NCI-H1417 treated with DMSO at 0.1 percent for 48 hours (cell line): ENCODE results near the gene ANKIB1.

Experiments used
- DNase-seq: peaks from one replicate; lab custom pipeline; 2025; lab: John Stamatoyannopoulos, UW

The ANKIB1 gene

GRCh38 chr7:92268921-92269320, 23.1 kb downstream of the ANKIB1 start:
- DNase-seq: no peak

- DNase-seq: no peak
Measured at GRCh38 chr7:92275327-92275726, 29.6 kb downstream of the ANKIB1 start.

- DNase-seq: no peak
Measured at GRCh38 chr7:92276460-92276864, 30.7 kb downstream of the ANKIB1 start.

- DNase-seq: no peak
Measured at GRCh38 chr7:92279396-92280031, 33.7 kb downstream of the ANKIB1 start.

GRCh38 chr7:92281031-92281430, 35.3 kb downstream of the ANKIB1 start:
- DNase-seq: no peak

GRCh38 chr7:92282221-92282814, 36.5 kb downstream of the ANKIB1 start:
- no peak for DNase-seq

GRCh38 chr7:92282930-92283329, 37.2 kb downstream of the ANKIB1 start:
- DNase-seq: no peak

DNA sequence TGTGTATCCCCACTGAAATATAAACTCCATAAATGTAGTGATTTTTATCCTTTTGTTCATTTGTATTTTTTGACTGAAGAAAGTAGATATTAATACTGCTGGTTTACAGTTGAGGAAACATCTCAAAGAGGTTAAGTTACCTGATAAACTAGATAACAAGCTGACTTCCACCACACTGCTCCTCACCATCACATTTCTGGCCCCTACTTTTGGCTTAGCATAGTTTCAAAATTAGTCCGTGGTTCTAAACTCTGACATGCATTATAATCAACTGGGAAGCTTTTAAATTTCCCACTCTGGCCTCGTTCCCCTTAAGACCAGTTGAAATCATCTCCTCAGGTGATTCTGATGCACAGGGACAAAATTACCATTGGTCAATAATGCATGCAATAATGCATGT, 43.5 kb downstream of the ANKIB1 start:
- no peak for DNase-seq

DNA sequence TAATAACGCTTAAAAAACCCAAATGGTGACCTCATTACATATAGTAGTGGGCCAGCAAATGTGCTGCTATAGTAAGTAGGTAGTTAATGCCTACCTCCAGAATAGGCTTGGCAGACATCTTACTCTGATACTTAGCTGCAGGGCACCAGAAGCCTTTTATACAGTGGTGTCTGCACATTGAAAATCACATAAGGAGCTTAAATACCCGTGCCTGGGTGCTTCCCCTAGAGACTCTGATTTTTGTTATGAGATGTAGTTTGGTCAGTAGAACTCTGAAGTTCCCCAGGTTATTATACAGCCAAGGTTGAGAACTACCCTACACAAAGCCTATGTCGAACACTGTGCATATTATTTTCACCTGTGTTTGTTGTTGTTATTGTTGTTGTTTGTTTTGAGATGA, 47.2 kb downstream of the ANKIB1 start:
- DNase-seq: no peak

DNA sequence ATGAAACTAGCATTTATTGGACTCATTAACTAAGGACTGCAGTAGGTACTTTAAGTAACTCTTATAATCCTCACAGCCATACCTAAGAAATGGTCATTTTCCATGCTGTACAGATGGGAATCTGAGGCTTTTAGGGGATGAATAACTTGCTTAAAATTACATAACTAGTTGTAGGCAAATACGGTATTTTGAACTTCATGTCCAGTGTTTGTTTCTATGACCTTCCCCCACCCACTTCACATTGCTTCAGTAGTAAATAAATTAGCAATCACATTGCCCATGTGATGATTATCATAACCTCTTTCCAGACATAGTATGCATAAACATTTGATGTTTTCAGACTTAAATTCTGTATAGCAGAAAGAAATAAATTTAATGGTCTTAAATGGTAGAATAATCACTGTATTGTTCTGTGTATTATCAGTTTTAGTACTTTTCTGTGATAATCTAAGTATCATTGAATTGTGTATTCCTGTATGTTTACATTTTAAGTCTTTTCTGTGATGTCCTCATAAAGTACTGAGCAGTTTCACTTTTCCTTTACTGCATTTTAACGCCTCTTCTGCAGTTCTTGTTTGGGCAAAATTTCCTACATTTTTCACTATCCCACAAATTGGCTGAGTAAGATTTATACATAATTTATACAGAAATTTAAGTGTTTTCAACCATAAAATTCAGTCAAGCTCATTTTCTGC, 48.3 kb downstream of the ANKIB1 start:
- no peak for DNase-seq

DNA sequence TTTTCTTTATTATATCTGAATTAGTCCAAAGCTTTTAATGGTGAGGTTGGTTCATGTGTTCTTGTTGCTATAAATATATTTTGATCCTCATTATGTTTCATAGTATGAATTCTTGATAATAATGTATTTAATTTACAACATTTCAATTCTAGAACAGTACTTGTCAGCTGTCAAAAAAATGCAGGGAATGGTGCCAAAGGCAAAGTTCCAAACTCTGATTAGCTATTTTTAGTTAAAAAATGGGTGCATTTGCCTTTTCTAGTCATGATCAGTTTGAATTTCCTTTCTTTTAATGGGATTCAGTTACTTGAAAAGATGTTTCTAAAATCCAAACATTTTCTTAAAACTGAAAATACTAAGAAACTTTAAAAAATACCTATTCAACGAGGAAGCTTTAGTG, 49.6 kb downstream of the ANKIB1 start:
- DNase-seq: no peak

DNA sequence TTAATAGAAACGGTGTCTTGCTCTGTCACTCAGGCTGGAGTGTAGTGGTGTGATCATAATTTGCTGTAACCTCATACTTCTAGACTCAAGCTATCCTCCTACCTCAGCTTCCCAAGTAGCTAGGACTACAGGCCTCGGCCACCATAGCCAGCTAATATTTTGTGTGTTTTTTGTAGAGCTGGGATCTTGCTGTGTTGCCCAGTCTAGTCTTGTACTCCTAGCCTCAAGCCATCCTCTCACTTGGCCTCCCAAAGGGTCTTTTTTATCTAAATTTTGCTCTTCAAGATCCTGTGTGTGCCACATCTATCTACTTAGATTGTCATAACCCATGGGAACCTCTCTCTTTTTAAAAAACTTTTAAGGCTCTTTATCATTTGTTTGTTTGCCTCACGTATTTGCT, 50.5 kb downstream of the ANKIB1 start:
- DNase-seq: no peak

- no peak for DNase-seq
Measured at GRCh38 chr7:92296880-92297445, 51.2 kb downstream of the ANKIB1 start.

GRCh38 chr7:92297736-92298135, 52.0 kb downstream of the ANKIB1 start:
- no peak for DNase-seq

- DNase-seq: no peak
Measured at GRCh38 chr7:92303761-92304160, 58.0 kb downstream of the ANKIB1 start.

DNA sequence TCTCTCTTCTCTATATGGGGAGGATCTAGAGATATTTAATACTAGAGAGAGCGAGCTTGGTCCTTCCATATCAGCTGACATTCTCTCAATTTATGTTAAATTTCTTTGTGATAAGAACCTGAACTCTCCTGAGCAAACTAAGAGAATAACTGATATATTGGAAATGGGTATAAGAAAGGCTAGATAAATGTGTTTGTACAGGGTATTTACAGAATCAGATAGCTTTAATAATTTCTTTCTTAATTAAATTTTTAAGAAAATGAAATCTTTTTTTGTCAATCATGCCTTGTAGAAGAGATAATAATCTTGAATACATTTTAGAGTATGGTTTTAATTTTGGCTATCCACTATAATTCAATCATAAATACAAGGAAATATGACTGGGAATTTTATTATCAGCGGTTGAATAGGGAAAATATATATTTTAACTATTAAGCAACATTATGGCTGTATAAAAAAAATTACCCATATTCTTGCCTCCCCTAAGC, 58.7 kb downstream of the ANKIB1 start:
- no peak for DNase-seq

GRCh38 chr7:92306153-92306552, 60.4 kb downstream of the ANKIB1 start:
- no peak for DNase-seq

- no peak for DNase-seq
Measured at GRCh38 chr7:92313055-92313454, 67.3 kb downstream of the ANKIB1 start.

DNA sequence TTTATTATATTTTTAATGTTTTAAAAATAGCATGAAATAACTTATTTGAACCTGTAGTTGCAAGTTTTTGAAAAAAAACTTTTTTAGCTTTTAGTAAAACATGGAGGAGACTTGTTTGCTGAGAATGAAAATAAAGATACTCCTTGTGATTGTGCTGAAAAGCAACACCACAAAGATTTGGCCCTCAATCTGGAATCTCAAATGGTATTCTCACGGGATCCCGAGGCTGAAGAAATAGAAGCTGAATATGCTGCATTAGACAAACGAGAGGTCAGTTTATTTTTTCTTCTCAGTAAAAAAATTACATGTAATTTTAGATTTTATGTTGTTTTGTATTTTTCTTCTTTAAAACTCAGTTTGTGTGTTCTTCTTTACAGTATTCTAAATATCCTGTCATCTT, 73.5 kb downstream of the ANKIB1 start:
- DNase-seq: no peak

DNA sequence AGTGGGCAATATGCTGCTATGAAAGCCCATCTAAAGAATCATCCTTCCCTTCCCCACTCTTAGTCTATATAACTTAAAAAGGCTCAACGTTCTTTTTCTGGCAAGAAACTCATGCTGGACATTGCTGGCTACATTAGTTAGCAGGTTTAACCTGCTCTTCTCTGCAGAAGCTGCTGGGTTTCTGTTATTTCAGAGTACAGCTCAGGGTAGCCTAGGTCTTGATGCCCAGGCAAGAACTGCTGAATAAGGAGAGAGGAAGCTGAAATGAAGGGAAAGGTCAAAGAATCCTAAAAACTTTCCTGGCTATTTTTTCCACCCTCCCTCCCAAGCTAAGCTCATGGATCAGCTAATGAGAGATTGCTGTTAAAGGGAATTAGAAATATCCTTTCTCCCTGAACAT, 79.4 kb downstream of the ANKIB1 start:
- DNase-seq: no peak

DNA sequence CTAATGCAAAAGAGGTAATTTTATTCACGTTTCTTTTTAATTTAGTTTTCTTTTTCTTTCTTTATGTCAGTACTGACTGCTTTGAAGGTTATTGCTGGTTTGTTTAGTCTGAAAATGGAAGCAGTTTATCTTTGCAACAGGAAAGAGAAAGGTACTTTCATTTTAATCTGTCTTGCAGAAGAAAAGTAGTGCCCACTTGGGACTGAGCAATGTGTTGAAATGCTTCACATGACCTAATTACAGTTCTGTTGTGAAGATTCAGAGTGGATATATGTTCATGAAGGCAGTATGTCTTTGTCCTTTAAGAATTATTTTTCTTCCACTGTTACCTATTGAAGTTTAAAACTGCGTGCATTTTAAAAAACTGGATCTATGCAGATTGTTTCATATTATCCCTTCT, 80.1 kb downstream of the ANKIB1 start:
- no peak for DNase-seq

DNA sequence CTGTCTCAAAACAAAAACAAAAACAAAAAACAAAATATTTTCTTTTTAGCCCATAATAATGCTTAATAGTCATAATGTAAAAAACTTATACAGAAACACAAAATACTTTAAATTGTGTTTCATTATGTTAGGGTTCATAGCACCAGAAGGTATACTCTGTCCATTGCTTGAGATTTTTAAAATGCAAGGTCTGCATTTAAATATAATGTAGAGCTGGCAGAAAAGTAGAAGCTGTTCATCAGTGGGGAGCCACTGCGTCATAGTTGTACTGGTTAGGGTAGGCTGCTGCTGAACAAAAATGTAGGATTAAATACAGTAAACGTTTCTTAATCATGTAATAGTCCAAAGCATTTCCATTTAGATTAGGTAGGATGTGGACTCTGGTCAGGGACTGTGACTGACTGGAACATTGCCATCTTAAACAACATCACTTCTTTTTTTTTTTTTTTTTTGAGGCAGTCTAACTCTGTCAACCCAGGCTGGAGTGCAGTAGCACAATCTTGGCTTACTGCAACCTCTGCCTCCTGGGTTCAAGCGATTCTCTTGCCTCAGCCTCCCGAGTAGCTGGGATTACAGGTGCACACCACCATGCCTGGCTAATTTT, 85.2 kb downstream of the ANKIB1 start:
- DNase-seq: no peak

- no peak for DNase-seq
Measured at GRCh38 chr7:92331508-92331907, 85.7 kb downstream of the ANKIB1 start.
